ENCODE results near the gene YBX1.
"Not testable (repeated sequence)": the region's sequence is repeated elsewhere in the genome, so short reads cannot be mapped to it uniquely, and the experiment has no call there.

Gene YBX1

DNA sequence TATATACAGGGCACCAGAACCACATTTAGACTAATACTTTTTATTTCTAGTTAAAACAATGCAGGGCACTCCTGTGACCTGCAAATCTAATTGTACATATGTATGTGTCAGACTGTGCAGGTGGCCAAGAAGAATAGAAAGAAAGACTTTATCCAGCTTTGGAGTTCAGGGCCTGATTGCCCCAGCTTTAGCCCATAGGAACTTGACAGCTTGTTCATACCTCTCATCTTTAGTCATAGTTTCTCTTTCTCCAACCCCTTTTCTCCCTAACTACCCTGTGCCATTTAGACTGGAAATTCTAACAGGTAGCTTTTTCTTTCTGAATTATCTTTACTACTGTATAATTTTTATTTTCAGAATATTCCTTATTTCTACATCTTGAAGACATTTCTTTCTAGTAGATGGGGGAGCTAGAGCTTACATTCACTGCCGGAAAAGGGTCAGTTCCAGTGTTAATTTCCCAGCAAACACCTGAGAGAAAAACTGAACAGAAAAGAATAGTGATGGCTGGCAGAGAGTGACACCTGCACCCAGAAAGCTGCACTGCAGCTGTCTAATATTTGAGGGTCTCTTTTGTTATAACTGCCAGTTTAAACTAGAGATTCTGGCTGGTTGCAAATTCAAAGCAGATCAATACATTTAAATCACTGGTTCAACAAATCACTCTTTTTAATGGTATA lies 8.4 kb downstream of the YBX1 start:
- DNase-seq: no peak

DNA sequence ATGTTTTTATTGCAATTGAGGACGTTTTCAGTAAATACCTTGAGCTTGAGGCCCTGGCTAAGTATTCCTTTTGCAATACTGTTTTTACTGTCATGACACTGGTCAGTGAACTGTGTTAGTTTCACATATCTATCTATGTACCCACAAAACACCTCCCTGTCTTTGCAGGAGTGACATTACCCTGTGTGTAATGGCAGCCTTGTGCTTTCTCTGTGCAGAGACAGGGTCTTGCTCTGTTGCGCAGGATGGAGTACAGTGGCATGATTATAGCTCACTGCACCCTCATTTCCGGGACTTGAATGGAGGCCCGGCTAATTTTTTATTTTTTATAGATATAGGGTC lies 8.9 kb downstream of the YBX1 start:
- no peak for DNase-seq

DNA sequence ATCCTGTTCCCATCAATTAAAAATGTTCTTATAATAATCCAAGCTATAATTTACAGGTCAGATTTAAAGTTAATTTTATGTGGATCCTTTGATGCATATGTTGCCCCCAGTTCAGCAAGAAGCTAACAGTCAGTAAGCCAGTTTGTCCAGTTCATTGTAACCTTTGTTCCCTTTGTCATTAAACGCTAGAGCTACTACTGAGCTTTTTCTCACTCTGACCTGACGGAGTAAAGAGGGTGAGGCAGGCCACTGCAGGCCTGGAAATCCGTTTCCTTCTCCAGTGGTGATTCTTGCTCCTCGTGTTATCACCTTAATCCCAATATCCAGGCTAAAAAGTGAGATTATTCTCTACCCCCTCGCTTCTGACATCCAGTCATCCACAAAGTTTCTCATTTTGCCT lies 10.2 kb downstream of the YBX1 start:
- DNase-seq: no peak

DNA sequence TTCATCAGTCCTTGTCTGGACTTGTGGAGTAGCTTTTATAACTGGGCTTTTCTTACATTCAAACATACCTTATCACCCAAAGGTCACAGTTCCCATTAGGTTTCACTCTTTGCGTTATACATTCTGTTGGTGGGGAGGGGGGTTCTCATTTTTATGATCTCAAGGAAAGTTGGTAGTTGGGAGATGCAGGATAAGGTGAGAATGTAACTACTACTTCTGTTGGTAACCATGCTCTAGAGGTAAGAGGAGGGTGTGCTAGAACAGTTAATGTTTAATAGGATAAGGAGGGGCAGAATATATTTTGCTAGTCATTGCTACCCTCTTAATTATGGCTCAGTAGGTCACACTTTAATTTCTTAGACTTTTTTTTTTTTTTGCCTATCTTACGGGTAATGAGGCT lies 10.7 kb downstream of the YBX1 start:
- DNase-seq: no peak

DNA sequence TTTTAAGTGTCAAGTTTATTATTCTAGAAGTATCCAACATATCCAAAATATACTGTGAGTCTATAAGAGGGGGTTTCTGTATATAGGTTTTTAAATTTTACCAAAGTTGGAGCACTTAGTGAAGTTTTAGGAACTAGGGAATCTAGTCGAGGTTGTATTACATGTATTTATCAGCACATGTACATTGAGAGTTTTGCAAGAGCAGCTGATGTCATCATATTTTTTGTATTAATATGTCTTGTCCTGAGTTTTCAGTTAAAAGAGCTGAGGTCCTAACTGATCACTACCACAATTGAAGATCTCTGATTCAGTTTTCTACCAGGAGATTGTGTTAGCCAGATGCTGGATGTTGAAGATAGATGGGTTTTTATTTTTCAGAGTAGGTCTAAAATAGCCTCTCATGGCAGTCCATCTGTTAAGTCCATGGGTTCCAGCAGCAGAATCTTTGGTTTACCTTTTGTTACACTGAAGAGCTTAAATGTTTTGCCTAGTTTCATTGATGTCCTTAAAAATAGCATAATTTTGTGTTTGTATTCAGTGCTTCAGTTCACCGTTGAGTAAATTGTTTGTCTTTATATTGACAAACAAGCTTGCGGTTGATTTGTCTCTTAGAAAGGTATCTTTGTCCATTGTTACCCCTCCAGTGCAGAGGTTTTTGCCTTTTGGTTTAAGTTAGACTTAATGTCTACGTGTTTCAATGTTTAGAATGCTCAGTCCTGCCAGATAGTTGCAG lies 16.0 kb downstream of the YBX1 start:
- DNase-seq: no peak

DNA sequence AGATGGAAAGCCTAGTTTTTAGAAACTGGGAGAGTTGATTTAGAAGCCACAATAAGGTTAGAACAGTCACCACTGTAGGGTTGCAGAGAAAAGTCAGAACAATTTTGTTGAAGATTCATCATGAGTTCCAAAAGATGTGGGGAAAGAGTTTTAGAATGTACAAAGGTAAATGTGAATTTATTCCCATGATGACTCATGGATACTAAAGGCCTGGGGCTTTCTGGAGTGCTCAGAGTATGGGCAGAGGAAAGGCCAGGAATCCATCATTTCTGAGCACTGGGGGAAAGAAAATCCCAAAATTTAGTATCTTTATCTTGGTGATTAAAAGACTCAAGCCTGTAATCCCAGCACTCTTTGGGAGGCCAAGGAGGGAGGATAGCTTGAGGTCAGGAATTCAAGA lies 17.8 kb downstream of the YBX1 start:
- DNase-seq: no peak

DNA sequence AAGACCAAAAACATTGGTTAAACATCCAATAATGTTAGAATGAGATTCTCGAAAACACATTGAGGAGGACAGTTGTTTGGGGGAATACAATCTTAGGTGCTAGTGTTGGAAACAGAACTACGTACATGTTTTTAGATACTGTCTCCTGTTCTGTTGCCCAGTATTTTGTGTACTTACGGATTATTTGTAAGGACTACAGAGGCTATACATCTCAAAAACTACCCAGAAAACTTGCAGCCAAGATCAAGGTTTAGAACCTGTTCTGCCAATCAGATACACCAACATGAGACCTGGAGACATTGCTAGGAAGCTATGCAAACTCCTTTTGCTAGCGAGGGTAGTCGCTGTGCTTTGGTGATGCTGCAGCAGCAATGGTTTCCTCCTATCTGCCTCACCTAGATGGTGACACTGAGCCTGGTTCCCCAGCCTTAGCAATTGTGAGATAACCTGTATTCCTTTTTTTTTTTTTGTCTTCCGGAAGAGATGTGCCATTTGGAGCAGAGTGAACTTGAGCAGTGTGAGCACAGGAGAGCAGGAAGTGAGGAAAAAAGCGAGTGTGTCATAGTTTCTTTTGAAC lies 21.8 kb downstream of the YBX1 start:
- DNase-seq: no peak

DNA sequence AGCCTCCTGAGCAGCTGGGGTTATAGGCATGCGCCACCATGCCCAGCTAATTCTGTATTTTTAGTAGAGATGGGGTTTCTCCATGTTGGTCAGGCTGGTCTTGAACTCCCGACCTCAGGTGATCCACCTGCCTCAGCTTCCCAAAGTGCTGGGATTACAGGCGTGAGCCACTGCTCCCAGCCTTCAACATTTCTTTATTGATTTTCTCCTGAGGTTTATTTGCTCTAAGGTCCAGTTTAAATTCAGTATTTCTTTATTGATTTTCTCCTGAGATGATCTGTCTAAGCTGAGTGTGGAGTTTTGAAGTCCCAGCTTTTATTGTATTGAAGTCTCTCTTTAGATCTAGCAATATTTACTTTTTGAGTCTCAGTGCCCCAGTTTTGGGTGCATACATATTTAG lies 30.6 kb downstream of the YBX1 start:
- DNase-seq: not testable (repeated sequence)

DNA sequence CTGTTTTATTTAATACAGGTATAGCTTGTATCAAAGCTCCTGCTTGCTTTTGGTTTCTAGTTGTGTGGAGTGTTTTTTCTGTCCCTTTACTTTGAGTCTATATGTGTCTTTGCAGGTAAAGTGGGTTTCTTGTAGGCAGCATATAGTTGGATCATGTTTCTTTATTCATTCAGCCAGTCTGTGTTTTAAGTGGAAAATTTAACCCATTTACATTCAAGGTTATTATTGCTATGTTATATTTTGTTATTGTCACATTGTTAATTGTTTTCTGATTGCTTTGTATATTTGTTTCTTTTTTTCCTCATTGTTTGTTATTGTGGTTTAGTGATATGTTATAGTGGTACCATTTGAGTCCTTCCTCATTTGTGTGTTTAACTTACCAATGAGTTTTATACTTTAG lies 31.1 kb downstream of the YBX1 start:
- no peak for DNase-seq

DNA sequence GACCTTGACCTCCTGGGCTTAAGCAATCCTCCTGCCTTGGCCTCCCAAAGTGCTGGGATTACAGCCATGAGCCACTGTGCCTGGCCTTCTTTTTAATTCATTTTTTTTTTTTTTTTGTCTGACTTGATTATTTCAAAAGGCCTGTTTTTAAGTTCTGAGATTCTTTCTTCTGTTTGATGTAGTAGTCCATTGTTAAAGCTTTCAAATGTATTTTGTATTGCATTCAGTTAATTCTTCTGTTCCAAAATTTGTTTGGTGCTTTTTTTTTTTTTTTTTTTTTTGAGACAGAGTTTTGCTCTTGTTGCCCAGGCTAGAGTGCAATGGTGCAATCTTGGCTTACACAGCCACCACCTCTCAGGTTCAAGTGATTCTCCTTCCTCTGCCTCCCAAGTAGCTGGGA lies 32.2 kb downstream of the YBX1 start:
- DNase-seq: not testable (repeated sequence)

DNA sequence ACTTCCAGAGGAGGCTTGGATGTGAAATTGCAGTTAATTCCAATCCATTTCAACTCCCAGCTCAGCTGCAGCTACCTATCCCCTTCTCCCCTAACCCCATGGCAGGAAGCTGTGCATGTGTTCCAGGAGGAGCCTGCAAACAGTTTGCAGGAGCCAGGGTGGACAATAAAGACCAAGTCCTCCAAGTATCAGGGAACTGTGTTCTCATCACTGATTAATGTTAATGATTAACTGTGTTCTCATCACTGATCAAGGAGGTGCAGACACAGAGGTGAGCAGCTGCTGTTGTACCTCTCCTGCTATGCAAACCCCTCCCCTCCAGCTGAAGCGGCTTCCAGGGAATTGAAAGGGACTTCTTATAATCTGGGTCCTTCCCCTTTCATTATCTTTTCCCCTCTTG lies 38.6 kb downstream of the YBX1 start:
- DNase-seq: no peak

DNA sequence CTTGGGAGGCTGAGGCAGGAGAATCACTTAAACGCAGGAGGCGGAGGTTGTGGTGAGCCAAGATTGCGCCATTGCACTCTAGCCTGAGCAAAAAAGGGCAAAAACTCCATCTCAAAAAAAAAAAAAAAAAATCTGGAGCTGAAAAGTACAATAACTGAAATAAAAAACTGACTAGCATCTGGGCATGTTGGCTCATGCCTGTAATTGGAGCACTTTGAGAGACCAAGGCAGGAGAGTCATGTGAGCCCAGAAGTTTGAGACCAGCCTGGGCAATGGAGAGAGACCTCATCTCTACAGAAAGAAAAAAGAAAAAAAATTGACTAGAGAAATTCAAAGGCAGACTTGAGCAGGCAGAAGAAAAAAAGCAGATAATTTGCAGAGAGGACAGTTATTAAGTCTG lies 39.7 kb downstream of the YBX1 start:
- DNase-seq: no peak

DNA sequence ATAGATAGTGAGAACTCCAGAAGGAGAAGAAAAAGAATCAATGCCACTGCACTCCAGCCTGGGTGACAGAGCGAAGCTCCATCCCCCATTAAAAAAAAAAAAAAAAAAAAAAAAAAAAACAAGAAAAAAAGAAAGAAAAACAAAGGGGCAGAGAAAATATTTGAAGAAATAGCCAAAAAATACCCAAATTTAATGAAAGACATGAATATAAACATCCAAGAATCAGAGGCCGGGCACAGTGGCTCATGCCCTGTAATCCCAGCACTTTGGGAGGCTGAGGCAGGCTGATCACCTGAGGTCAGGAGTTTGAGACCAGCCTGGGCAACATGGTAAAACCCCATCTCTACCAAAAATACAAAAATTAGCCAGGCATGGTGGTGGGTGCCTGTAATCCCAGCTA lies 40.2 kb downstream of the YBX1 start:
- not testable (repeated sequence) for DNase-seq

DNA sequence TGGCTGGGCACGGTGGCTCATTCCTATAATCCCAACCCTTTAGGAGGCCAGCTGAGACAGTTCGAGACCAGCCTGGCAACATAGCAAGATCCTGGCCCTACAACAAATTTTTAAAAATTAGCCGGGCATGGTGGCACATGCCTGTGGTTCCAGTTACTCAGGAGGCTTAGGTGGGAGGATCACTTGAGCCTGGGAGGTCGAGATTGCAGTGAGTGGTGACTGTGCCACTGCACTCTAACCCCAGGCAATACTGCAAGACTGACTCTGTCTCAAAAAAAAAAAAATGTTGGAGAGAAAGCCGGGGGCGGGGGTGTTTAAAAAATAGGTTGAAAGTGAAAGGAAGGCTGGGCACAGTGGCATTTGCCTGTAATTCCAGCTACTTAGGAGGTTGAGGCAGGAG lies 41.3 kb downstream of the YBX1 start:
- DNase-seq: no peak

DNA sequence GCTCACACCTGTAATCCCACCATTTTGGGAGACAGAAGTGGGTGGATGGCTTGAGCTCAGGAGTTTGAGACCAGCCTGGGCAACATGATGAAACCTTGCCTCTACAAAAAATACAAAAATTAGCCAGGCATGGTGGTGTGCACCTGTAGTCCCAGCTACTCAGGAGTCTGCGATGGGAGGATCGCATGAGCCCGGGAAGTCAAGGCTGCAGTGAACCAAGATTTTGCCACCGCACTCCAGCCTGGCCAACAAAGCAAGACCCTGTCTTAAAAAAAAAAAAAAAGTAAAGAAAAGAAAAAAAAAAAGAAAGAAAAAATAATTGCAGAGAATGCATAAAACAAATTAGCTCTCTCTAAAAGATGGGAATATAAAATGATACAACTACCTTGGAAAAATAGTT lies 43.6 kb downstream of the YBX1 start:
- not testable (repeated sequence) for DNase-seq

DNA sequence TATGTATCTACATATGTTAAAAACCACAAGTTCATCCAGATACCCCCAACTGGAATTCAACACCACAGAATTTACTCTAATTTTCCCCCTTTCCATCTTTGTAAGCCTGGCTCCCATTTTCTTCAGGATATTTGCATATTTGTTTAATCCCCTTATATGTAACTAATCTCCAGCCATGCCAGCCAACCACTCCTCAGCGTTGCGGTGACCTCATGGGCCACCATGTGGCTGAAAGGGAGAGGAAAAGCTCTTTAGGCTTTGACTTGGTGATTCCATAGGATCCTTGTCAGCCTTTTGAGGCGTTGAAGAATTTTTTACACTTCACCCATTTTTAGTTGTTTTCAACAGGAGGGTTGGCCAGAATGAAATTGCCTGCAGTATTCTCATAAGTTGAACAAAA lies 47.8 kb downstream of the YBX1 start:
- DNase-seq: no peak

DNA sequence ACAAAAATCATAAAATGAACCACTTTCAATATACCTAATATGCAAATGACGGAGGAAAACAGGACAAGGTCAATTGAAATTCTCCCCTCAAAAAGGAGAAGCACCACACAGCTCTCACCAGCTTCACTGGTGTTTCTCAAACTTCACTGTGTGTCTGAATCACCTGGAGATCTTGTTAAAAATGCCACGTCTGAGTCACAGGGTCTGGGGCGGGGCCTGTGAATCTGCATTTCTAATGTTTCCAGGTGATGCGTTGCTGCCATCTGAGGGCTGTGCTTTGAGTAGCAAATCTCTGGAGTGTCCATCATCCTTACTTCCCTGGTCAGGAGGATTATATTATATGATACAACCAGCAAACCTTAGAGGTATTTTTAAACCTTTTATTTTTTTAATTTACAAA lies 48.8 kb downstream of the YBX1 start:
- DNase-seq: peak in 2 of 4 experiments; percentile 4 to 9

DNA sequence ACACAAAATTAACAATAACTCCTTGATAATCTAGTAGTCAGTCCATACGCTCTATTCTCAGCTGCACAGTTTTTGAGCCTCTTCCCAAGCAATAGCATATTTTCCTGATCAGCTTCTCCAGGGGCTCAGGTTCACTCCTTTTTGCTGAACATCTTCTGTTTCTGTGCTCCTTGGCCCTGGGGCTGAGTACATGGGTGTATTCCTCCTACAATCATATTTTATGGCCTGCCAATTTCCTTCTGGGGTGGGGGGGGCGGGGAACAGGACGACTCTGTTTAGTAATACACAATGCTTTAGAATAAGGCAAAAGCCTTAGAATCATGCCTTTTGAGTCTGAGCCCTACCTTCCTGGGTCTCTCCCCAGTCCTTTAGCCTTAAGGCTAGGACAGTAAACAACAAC lies 49.4 kb downstream of the YBX1 start:
- no peak for DNase-seq

DNA sequence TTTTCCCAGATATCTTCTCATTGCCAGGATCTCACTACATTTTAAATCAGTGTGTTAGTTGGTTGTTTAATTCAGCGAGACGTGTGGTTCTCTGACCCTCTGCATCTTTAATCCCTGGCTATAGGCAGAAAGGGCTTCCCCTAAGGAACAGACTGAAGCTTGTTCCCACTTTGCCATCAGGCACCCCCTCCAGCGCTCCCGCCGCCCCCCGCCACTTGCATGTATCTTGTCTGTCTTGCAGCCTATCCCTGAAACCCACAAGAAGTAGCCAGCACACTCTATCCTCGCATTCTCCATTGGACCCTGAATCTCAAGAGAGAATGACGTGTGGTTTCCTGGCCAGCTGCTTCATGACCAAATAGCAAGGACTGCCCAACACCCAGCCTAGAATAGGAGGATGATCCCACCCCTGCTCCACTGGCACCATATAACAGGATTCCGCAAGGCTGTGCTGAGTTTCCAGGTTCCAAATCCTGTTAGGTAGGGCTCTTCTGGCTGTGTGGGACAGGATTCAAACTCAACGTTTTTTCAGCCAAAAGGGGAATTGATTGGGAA lies 50.0 kb downstream of the YBX1 start:
- DNase-seq: no peak

DNA sequence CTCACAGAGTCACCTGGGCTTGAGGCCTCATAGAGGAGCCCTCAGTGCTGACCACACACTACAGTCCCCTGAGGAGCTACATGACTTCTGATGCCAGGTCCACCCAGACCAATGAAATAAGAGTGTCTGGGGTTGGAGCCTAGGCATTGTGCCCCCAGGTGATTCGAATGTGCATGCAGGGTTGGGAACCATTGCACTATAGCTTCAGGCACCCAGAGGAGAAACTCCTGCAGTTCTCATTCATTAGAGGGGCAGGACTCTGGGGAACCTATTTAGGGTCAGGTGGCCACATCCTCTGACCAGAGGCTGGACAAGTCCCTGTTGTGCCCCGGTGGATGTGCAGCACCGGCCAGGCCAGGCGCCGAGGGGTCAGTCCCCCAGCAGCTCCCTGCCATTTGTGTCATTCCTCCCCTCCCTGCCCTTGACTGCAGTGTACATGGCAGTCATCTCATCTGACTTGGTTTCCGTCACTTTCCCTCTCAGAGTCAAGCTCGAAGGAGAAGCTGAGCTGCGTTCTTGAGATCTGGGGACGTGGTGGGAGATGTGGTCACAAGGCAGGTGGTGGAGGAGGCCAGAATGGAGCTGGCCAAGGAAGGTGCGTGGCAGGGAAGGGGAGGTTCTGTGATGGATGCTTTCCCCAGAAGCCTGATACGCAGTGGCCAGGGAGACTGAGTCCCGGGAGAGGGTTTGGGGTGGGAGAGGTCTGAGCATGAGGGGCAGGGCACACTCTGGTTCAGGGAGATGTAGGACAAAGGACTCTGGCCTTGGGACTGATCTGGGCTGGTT lies 51.4 kb downstream of the YBX1 start:
- no peak for DNase-seq

DNA sequence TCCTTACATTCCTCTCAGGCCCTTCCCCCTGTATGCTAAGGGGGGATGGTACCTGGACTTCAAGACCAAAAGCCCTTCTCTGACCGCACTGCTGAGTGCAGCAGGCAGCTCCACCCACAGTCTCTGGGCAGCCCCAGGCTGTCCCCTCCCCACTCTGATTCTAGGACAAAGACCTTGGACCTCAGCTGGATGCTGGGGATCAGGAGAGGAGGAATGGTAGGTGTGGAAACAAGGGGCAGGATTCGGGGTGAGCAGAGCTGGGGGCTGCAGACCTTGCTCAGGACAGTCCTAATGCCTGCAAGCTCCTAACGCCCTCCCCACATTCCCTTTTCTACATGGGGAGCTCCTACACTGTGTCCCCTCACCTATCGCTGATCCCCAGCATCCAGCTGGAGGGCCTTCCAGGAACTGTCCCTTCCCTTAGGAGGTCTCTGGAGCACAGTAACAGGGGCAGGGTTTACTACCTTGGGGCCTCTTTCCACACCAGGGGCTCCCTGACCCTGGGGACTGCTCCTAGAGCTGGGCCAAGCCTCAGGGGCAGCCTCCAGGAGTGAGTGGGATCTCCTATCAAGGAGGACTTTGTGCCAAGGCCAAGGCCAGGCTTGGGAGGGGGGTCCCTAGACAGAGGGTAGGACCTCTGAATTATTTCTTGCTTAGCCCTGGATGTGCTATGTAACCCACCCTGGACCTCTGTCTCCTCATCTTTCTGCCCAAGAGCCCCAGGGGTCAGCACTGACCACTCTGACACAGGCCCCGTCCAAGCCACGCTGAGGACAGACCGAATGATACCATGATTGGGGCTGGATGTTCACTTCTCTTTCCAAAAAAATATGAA lies 52.2 kb downstream of the YBX1 start:
- no peak for DNase-seq

DNA sequence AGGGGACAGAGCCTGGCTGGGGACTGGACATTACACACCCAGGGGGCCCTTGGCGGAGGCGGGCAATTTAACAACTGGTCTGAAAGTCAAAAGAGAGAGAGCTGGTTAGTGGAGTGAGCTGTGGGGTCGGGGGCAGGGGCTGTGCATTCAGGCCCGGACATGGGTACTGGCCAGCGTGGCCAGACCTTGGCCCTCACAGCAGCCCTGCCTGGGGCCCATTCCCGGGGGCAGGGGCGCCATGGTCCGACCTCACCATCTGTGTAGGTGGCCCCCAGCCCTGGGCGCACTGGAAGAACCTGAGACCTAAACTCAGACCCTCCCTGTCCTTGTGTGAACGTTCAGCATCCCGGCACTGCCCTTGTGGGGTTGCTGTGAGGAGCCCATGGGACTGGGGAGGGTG lies 52.8 kb downstream of the YBX1 start:
- no peak for DNase-seq

All from activated CD4-positive, CD25-positive, alpha-beta regulatory T cell (primary cell).